Skin epidermis (tissue), 12 donors: Measurements from ENCODE around the gene IGFBP4.
A peak's percentile ranks its signal among the peaks of the same experiment; 100 is the strongest.

ENCODE experiments used
- H3K27ac ChIP-seq, 21 experiments: fragments of 200-600 bp; sonication (generic) in 11 of 21; one replicate each; pipeline ENCODE4 v1.5.0; 2020; ENCODE audit warnings: mild to moderate bottlenecking in 3 of 21, inconsistent platforms in 2 of 21, moderate library complexity in 2 of 21
- H3K4me3 ChIP-seq, 7 experiments: fragments of 200-600 bp; sonication (generic) in 2 of 7; one replicate each; pipeline ENCODE4 v1.5.0; 2020; ENCODE audit warnings: inconsistent platforms in 2 of 7, mild to moderate bottlenecking in 2 of 7, moderate library complexity in 1 of 7

Gene IGFBP4

DNA sequence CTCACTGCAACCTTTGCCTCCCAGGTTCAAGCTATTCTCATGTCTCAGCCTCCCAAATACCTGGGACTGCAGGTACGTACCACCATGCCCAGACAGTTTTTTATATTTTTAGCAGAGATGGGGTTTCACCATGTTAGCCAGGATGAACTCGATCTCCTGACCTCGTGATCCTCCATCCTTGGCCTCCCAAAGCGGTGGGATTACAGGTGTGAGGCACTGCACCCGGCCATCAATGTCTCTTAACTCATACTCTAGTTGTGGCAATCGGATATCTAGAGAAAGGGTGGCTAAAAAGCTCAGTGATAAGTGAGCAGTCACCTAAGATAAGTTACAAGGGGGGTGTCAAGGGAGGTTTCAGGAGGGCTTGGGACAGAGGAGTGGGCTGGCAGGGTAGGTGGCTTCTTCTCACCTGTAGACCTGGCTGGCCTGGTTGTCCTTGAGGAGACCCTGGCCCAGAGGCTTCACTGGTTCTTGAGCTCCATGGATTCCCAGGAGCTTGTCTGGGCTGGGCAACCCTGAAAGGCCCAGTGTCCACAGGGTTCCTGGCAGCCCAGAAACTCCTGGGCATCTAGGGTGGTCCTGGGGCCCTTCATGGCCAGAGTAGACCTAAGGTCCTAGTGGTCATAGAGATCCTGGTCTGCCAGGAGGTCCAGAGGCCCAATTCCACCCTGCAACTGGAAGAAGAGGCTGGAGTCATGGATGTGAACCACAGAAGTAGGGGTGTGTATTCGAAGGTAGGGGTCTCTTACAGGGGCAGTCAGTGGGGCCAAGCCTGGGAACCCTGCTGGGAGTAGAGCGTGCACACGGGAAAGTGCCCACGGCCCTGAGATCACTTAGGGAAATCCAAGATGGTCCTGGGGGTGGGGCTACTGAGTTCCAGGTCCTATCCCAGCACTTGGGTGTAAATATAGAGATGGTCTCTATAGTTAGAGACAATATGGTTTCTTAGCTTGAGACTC lies 12.7 kb upstream of the IGFBP4 start:
- no peak overlapping the region for H3K4me3 ChIP-seq
- H3K27ac ChIP-seq: no peak overlapping the region

DNA sequence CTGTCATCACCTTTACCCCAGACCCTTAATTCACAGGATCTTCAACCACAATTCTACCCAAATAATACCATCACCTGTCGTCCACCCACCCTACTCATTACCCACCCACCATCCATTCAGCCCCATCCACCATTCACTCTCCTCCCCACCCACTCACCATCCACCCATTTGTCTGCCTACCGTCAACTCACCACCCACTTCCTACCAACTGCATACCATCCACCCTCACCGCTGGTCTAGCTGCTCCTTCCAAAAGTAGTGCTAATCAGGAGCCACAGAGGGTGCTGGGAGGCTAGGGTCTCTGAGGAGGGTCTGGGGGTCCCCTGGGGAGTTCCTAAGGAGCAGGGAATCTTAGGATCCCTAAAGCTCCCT lies 12.0 kb upstream of the IGFBP4 start:
- H3K27ac ChIP-seq: no peak overlapping the region
- no peak overlapping the region for H3K4me3 ChIP-seq

DNA sequence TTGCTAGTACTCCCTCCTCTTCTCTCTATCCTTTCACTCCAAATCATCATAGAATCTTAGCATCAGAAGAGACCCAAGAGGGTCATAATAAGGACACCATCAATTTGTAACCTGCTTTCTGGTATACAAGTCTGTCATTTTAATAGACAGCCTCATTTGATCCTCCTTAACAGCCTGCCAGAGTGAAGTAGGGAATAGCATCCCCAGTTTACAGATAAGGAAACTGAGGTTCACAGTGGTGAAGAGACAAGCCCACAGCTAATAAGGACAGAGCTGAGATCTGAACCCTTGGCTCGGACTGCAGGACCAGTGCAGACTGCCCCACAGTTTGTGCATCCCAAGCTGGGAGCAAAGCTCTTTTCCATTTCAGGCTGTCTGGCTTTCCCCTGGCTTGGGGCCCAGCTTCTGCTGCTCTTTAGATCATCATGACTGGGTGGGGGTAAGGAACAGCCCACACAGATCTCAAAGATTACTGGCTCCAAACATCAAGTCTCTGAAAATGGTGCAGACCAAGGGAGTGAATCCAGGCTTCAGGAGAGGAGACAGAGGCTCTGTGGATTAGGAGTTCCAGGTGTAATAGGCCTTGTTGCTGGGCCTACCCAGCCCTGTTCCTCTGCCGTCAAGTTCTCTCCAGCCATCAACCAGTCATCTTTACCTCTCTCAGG lies 10.3 kb upstream of the IGFBP4 start:
- peak overlapping the region in 2 of 21 experiments; percentile 14 to 26 for H3K27ac ChIP-seq

DNA sequence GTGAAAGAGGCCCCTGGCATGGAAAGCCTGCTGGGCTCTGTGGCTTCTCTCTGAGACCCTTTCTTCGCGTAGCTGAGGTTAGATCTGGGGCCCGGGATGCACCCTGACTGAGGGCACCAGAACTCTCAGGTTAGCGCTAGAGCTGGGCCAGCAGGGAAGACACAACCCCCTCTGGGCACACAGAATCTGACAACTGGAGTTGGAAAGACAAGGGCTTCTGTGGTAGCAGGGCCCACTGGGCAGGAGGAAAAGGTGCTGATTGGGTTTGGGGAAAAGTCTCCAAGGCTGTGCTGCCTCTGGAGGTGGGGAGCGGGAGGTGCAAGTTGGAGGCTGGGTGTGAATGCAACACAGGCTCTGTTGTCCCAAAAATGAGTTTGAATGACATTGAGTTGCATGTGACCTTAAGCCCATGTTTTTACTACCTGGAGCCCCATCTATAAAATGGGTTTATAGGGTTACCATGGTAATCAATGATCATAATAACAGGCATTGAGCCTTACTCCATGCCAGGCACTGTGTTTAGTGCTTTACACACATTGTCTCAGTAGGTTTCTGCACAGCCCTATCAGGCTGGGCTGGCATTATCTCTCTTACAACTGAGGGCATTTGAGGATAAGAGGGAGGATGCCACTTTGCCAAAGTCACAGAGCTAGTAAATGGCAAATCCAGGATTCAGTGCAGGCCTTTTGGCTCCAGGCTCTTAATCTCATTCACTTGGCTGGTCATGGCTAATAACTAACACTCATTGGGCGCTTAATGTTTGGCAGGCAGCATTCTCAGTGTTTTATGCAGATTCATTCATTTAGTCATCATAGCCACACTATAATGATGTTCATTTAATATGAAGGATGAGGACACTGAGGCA lies 9.5 kb upstream of the IGFBP4 start:
- peak overlapping the region in 2 of 21 experiments; percentile 14 to 26 for H3K27ac ChIP-seq
- no peak overlapping the region for H3K4me3 ChIP-seq

More for the DNA sequence above, 10.3 kb upstream of the IGFBP4 start:
- H3K4me3 ChIP-seq: no peak overlapping the region

DNA sequence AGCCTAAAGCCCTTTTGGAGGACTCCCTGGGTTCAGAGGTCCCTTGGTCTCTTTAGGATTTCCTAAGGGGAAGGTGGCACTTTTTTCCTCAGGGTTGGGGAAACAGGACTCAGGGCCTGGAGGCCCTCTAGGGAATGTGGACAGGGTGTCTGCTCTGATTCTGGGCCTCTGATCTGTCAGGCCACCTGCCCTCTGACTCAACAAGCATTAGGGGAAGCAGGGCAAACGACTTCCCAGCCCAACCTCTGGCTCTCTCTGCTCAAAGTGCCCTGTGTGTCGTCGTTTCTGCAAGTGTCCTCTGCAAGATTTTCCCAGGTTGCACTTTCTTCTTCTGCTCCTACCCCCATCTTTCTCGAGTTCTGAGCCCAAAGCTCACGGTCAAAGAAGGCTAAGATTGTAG lies 6.6 kb upstream of the IGFBP4 start:
- Histone ChIP-seq H3K4me3 (no peak overlapping the region), H3K27ac (no peak overlapping the region)

DNA sequence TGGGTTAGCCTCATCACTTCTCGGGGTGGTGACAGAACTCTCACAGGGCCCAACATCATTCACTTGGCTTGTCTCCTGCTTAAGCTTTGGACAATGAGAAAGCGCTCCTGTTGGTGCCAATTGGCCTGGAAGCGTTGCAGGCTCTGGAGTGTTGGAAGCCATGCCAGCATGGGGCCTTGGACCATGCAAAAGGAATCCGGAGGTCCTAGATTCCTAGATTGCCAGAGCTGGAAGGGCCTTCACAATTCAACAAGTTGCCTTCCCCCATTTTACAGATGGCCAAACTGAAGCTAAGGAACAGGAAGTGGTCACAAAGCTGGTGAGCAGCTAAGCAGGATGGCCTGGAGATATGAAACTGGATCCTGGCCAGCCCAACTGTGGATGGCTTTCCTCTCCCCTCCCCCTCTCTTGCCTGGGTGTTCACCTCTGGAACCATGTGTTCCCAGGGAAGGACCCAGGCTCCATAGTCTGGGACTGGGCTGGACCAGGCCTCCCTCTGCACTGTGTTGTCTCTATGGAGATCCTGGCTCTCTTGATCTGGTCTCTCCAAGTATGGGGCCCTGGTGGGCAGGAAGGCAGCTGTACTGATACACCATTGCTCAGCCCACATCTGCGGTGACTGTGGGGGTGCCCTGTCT lies 6.0 kb upstream of the IGFBP4 start:
- H3K27ac ChIP-seq: peak overlapping the region in 1 of 21 experiments; percentile 35

DNA sequence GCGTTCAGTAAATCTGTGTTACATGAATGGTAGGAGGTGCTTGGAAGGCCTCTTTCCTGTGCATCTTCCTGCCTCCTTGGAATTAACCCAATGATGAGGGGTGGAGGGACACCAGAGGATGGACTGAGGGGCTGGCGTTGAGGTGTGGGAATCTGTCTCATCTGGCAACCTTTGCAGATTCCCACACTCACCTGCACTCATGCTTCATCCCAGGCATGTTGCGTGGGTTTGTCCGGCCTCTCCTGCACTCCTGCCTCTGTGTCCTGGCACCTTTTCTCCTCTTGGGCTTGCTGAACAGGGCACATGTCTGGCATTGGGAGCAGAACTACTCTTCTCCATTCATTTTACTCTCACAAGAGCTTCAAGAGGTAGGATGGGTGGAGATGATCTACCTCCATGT lies 3.1 kb upstream of the IGFBP4 start:
- no peak overlapping the region for H3K27ac ChIP-seq

More for the DNA sequence above, 6.0 kb upstream of the IGFBP4 start:
- no peak overlapping the region for H3K4me3 ChIP-seq

DNA sequence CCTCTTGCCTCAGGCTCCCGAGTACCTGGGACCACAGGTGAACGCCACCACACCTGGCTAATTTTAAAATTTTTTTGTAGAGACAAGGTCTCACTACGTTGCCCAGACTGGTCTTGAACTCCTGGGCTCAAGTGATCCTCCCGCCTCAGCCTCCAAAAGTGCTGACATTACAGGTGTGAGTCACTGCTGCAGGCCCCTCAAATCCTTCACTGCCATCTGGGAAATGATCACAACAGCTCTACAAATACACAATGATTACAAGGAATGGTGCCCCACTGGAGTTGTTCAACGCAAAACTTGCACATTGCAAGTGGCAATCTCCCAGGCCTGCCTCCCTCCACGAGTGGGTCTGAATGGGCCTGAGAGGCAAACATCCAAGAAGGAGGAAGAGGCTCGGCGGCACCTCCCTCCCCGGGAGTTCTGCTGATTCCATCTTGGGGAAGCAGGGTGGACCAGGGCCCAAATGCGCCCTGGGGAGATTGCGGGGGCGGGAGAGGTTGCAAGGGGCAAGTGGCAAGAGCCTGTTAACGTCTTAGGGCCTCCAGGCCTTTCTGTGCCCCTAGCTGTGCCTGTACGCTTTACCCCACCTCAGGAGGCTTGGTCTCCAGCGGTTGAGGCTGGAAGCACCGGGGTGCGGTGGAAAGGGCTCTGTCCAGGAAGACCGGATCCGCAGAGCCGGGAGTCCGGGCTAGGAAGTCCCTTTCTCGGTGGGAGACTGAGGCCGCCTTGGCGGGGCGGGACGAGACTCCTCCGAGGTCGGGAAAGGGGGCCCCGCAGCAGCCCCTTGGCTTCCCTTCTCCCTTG lies 656 bp upstream of the IGFBP4 start:
- Histone ChIP-seq H3K27ac (peak overlapping the region in 20 of 21 experiments; percentile 62 to 94 (median 86)), H3K4me3 (peak overlapping the region; percentile 40 to 76 (median 53))

More for the DNA sequence above, 3.1 kb upstream of the IGFBP4 start:
- H3K4me3 ChIP-seq: no peak overlapping the region

DNA sequence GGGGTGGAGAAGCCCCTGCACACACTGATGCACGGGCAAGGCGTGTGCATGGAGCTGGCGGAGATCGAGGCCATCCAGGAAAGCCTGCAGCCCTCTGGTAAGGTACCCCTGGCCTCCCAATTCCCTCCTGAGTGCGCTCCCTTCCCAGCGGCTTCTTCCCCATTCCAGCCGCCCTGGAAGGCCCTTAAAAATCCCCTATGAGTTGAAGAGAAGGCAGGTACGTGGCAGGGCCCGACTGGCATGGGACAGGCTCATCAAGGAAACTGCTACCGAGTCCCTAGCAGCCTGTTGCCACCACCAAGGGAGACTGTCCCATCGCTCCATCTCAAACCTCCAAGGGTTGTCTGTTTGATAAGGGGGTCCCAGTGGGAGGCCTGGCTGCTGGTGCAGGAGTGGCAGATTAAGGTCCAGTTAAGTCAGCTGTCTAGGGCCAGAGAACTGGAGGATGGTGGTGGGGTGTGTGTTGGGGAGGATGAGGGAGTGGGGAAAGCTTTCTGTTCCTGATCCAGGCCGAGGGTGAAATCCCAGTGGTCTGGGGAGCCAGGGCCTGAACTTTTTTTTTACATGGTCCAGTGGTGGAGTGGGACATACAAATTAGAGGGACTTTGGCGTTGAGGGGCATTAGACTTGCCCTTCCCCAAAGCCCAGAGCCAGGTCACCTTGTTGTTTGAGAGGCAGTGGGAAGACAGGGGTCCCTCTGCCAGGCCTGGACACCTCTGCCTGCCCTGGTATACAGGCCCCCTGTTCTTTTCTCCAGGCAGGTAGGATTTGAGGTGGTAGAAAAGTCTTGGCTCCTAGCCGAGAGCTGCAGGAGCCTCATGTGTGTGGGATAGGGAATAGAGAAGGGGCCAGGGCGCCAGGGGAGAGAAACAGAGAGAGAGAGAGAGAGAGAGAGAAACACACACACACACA lies 994 bp downstream of the IGFBP4 start:
- Histone ChIP-seq H3K27ac (peak overlapping the region; percentile 51 to 94 (median 86)), H3K4me3 (peak overlapping the region; percentile 40 to 76 (median 53))

DNA sequence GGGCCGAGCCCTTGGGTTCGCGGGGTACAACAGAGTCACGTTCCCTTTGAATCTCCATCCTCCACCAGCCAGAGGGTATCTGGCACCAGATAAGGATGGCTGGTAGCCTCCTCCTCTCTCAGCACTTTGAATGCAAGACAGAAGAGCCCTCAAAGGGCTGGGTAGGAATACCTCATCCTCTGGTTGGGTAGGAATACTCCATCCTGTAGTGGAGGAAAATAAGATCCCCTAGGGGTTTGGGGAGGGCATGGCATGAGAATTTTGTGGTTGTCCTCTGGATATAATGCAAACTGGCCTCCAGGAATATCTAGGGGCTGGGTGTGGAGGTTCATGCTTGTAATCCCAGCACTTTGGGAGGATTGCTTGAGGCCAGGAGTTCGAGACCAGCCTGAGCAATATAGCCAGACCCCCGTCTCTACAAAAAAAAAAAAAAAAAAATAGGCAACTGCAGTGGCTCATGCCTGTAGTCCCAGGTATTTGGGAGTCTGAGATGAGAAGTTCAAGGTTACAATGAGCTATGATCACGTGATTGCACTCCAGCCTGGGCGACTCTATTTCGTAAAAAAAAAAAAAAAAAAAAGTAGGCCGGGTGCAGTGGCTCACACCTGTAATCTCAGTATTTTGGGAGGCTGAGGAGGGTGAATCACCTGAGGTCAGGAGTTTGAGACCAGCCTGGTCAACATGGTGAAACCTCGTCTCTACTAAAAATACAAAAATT lies 2.7 kb downstream of the IGFBP4 start:
- Histone ChIP-seq H3K27ac (peak overlapping the region in 20 of 21 experiments; percentile 62 to 94 (median 86)), H3K4me3 (peak overlapping the region; percentile 40 to 76 (median 53))

DNA sequence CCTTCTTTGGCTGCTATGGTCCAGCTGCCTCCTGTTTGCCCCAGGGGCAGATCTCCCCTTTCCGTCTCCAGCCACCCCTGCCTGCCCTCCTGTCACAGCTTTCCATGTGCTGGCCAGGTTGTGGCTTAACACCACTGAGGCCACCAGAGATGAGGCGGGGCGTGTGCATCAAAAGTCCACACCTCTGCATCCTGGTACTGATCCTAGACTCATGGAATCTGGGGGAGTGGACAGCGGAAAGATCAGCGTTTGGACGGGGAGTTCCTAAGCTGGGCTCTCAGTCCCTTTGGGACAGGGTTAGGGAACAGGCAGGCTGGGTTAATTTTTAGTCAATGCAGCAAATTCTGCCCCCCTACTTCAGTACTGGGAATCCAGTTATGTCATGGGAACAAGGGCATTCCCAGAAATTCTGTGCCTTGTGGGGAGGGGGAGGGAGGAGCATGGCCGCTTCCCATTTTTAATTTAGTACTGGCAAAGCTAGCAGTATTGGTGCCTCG lies 3.9 kb downstream of the IGFBP4 start:
- Histone ChIP-seq H3K4me3 (peak overlapping the region in 5 of 7 experiments; percentile 15 to 76 (median 53)), H3K27ac (peak overlapping the region in 15 of 21 experiments; percentile 3 to 92 (median 70))

DNA sequence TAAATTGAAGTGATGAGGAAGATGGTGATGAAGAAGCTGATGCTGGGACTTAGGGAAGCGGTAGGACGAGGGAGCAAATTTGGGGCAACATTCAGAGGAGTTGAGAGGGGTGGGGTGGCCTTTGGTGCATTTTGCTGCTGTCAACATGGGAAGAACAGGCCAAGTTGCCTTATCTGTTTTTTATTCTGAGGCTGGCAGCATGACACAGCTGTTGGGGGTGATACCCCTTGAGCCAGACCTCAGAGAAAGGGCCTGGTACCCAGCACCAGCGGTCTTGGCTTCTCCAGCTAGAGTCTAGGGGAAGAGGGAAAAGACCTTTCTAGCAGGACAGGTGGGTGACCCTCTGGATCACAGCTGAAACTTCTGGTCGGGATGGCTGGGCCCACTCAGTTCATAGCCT lies 4.6 kb downstream of the IGFBP4 start:
- Histone ChIP-seq H3K27ac (peak overlapping the region in 17 of 21 experiments; percentile 28 to 86 (median 68)), H3K4me3 (peak overlapping the region in 3 of 7 experiments; percentile 0 to 76 (median 58))

DNA sequence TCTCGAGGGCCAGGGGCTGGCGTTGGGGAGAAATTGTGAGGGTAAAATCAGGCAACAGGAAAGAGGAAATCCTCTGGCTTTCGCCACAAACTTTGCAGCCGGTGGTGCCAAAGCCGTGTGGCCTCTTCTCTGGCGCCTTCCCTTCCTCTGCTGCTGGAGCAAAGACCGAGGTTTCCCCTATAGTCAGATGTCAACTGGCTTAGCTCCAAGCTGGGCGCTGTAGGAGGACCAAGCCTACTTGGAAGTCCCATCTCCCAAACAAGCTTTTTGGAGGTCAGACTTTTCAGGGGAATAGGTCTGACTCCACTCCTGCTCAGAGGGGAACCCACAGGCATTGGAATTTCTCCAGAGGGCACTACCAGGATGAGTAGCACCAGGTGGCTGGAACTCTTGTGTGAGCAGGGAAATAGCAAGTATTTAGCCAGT lies 5.0 kb downstream of the IGFBP4 start:
- Histone ChIP-seq H3K4me3 (peak overlapping the region in 2 of 7 experiments; percentile 0 to 58), H3K27ac (peak overlapping the region in 17 of 21 experiments; percentile 28 to 86 (median 68))

DNA sequence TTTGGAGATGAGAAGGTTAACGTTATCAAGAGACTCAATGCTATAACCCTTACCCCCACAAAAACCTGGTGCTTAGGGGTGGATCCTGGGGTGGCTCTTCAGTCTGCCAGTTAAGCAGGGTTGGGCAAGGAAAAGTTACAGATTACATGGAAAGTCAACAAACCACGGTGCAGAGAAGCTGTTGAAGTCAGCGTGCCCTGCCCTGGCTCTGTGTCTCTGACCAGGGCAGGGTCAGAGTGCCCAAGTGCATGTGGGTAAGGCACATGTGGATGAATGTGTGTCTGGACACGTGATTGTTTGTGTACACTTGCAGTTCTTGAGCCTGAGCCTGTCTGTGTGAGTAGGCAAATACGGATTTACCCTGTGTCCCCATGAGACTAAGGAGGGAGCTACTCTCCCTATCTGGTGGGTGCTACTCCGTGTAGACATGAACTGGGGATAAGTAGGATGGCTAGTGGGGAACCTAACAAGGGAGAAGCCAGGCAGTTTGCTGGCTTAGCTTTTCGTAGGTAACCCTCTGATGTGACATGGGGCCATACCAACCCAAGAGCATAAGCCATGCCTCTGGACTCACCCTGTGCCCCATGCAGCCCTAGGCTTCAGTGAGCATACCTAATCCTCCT lies 5.5 kb downstream of the IGFBP4 start:
- Histone ChIP-seq H3K27ac (peak overlapping the region in 12 of 21 experiments; percentile 28 to 86 (median 72)), H3K4me3 (no peak overlapping the region)

DNA sequence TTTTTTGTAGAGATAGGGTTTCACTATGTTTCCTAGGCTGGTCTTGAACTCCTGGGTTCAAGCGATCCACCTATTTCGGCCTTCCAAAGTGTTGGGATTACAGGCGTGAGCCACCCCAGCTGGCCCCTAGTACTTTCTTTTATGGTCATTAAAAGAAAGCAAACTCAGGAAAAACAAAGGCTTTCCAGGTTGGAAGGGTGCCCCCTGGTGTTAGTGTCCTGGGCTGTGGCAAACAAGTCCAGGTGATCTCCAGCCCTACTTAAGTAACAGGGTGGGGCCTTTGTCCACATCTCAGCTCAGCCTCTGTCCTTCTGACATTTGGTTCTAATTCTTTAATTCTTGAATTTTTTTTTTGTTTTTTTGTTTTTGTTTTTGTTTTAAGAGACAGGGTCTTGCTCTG lies 6.9 kb downstream of the IGFBP4 start:
- no peak overlapping the region for H3K4me3 ChIP-seq
- H3K27ac ChIP-seq: peak overlapping the region in 6 of 21 experiments; percentile 26 to 86 (median 42)

DNA sequence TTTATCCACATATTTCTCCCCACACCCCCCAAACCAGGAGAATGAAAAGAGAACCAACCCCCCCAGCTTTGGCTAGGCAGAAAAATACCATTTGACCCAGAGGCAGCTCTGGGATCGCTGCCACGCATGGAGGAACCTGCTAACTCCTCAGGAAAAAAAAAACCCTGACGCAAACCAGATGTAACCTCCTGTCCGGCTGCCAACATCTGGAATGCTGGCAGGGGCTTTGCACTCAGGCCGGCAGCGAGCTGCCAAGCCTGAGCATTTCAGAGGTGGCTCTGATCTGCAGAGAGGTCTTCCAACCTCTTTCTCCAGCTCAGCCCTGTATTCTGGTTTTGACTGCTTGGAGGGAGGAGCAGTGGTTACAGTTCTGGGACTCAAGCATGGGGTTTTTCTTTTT lies 8.2 kb downstream of the IGFBP4 start:
- H3K27ac ChIP-seq: peak overlapping the region in 12 of 21 experiments; percentile 1 to 67 (median 48)
- no peak overlapping the region for H3K4me3 ChIP-seq
